ENCODE data around the gene TRIM33.

GRCh38 chr1:114458237-114458777, 52.7 kb downstream of the TRIM33 start:
- TF ChIP-seq YY1 (IDR thresholded peaks at IDR 0.05; ENCODE audit: low read depth, low read length) (no peak), ATF3 (IDR thresholded peaks at IDR 0.05; ENCODE audit: insufficient read depth, low read depth, low read length) (no peak), POLR2AphosphoS5 (IDR thresholded peaks at IDR 0.05; ENCODE audit: low read depth, low read length) (no peak), CTCF (IDR thresholded peaks at IDR 0.05; ENCODE audit: control extremely low read depth in 1 of 3, insufficient read depth in 1 of 3, low read depth in 1 of 3, low read length in 3 of 3) (no peak), CREB1 (IDR thresholded peaks at IDR 0.05) (no peak), EZH2 (IDR thresholded peaks at IDR 0.05; ENCODE audit: low read depth, low read length, severe bottlenecking) (no peak), SIX5 (IDR thresholded peaks at IDR 0.05; ENCODE audit: low read depth, low read length) (no peak), POLR2A (IDR thresholded peaks at IDR 0.05; ENCODE audit: control extremely low read depth in 1 of 2, low read depth in 2 of 2, low read length in 2 of 2) (no peak), HDAC6 (IDR thresholded peaks at IDR 0.05; ENCODE audit: low read depth, low read length) (no peak), GABPA (IDR thresholded peaks at IDR 0.05; ENCODE audit: borderline replicate concordance, insufficient read depth, low read length) (no peak), CEBPB (IDR thresholded peaks at IDR 0.05; ENCODE audit: low read depth, low read length) (no peak)
